Measurements from ENCODE around the gene HMGCLL1.

Gene HMGCLL1

DNA sequence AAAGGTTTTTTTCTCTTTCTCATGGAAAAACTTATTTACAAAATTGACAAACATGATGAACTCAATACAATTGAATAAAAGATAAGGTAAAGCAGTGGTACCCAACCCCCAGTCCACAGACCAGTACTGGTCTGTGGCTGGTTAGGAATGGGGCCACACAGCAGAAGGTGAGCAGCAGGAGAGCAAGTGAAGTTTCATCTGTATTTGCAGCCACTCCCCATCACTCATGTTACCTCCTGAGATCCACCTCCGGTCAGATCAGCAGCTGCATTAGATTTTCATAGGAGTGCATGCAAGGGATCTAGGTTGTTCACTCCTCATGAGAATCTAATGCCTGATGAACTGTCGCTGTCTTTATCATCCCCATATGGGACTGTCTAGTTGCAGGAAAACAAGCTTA lies 47.5 kb downstream of the HMGCLL1 start:
- DNase-seq (ENCODE audit: low read depth in 2 of 2): no peak

DNA sequence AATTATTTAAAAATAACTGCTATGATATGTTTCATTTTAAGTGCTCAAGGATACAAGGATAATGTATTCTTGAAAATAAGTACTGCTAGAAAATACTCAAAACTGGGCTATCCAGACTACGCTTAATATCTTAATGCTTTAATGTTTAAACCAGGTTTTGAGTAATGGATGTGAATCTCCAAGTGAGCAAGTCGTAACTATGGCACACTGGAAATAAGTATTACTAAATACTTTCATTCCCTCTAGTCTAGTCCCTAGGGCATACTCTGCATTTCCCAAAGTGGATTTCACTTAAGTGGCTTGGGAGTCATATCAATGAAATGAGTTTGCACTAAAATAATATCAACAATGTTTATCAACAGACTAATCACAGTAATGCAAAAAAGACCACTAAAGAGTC lies 48.1 kb downstream of the HMGCLL1 start:
- no peak for DNase-seq (ENCODE audit: low read depth in 2 of 2)

DNA sequence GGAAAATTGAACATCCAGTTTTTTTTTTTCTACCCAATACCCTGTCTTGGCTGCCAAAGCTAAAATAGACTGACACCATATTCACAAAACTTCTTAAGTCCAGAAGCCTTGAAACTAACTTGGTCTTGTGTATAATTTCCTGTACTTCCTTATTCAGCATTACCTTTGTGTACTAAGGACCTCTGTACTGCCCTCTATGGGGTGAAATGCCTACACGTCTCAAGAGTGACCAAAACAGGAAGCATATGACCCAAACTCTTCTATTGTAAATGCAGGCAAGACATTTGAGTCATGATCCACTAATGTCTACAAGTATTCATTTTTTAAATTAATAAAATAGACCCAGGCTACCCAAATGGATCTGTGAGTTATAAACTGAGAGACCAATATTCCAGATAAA lies 50.4 kb downstream of the HMGCLL1 start:
- peak in 1 of 2 experiments; percentile 4 for DNase-seq (ENCODE audit: low read depth in 2 of 2)

DNA sequence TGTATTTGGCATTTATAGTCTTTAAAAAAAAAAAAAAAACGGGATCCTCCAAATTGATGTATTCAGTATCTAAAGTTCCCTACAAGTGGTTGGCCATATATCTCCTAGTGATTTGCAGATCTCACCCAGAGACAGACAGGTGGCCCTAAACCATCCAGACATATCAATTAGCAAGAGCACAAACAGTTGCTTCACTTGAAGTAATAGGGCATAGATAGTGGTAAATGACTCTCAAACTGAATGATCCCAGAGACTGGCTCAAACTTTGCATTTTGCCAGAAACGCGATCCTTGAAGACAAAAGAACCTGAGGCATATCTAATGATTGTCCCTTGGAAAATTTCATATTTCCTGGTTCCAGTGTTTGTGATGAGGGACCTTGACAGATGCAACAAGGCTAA lies 54.6 kb downstream of the HMGCLL1 start:
- no peak for DNase-seq (ENCODE audit: low read depth in 2 of 2)

DNA sequence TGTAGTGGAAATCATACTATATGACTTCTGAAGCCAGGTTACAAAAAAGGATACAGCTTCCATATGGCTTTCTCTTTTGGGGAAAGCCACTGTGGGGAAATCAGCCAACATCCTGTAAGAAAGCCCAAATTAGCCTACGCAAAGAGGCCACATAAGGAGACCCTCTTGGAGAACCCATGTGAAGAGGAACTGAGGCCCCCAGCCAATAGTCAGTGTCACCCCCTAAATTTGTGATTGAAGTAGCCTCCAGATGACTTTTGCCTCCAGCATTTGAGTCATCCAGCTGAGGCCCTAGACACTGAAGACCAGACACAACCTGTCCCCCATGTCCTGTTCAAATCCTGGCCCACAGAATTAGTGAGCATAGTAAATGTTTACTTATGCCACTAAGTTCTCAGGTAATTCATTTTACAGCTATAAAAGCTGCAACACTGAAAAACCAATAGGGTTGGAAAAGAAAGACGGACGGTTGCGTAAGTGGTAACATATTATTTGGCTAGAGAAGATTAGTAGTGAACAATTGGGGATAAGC lies 60.4 kb downstream of the HMGCLL1 start:
- no peak for DNase-seq (ENCODE audit: low read depth in 2 of 2)

DNA sequence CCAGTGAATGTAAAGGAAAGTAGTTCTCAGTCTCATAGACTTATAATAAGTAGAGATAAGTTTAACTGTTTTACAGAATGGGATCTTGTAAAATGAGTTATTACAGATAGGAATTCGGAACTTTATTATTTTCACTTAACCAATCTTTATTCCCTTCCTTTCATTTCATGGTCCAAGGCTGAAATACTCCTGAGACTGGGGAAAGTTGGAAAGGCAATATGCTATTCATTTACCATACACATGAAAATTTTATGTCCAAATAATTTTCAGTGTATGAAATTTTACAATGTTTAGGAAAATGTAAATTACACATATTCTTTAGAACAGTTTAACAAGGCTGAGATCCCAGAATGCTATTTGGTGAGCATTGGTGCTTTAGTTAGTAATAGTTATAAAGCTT lies 62.3 kb downstream of the HMGCLL1 start:
- DNase-seq (ENCODE audit: low read depth in 2 of 2): no peak

DNA sequence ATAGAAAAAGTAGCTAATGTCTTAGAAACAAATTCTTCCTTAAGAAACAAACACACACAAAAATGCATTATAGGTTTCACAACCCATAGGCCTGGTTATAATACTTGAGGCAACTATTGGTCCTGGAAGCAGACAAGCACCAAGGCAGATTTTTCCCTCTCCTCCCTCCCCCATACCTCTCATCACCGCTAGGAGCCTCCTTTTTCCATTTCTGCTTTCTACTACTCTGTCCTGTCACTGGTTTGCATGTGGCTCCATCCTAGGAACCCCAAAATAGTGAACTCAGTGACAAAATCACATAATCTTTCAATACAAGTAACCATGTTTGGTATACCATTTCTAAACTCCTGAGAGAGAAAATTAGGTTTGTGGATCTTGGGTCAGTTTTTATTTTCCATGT lies 66.1 kb downstream of the HMGCLL1 start:
- no peak for DNase-seq (ENCODE audit: low read depth in 2 of 2)

DNA sequence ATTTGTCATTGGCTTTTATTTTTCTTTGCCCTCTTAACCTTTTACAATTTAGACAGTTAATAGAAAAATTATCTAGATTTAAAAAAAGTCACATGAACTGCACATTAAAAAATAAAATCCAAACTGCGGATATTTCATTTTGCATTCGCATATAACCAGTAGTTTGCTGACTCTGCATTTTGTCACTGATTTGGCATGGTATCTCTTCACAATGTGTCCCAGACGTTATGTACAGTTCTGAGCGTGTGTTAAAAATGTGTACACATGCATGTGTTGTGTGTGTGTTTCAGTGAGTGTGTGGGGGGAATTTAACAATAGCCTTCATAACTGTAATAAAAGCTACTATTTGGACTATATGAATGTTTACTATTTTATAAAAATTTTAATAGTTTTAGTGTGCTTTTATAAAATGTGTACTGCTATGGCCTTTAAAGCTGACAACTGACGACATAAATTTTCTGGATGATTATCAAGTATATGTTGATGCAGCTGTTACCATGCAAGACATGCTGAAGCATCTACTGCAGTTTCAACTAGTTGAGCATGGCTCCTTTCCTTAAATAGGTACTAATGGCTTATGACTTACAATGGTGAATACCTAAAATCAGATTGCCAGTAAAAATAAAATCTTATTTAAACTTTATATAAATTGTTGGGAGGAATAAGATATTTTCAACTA lies 67.7 kb downstream of the HMGCLL1 start:
- no peak for DNase-seq (ENCODE audit: low read depth in 2 of 2)

DNA sequence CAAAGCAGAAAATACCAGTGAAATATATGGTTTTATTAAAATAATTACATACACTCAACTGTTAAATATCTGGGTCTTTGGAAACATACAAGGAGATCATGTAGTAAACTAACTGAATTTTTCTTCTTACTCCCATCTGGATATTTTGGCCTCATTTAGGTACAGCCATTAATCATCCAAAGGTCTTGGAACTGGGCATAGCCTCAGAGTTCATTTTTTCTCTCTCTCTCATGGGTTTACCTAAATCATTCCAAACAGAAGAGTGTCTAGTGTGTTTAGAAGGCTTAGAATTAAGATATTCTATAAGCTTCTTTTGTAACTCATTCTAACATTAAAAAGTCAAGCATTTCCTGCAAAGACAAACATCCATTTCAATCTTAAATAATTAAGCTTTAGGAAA lies 79.4 kb downstream of the HMGCLL1 start:
- no peak for DNase-seq (ENCODE audit: low read depth in 2 of 2)

DNA sequence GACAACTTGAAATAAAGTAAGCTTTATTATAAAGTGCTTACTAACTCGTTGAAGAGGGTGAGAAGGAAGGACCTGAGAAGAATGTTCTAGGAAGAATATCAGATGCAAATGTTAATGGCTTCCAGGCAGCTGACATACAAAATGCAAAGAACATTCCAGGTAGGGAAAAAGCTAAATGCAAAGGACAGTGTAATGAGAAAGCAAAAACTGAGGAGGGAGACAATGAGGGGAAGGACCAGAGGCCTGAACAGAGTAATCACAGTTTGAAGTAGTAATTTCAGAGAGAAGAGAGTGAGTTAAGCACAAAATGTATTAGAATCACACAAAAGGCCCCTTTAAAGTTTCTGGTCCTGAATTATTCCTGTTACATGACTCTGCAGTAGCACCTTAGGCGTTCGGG lies 81.3 kb downstream of the HMGCLL1 start:
- no peak for DNase-seq (ENCODE audit: low read depth in 2 of 2)

DNA sequence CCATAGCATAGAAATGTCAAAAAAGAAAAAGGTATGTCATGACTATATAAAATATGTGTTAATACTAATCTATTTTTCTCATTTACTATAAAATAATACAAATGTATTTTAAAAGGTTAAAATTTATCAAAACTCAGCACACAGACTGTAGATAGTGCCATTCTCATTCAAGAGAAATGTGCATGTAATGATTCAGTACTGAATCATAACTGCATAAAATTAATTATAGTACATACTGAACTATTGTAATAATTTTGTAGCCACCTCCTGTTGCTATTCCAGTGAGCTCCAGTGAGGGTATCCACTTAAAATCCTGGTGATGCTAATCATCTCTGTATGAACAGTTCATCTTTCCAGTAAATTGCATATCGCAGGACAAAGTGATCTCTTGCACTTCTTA lies 82.8 kb downstream of the HMGCLL1 start:
- DNase-seq (ENCODE audit: low read depth in 2 of 2): no peak

DNA sequence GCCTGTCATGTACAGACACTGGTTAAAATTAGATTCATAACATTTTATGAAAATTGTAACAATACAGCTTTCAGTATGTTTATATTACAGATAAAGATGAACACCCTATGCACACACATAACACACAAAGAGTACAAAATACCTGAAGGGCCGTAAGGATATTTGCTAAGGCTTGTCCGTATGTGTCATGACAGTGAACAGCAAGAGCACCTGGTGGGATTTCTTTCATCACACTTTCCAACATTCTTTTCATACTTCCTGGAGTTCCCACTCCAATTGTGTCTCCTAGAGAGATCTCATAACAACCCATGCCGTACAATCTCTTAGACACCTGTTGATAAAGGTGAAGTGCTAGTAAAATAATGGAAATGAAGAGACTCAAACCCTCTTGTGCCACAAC lies 83.7 kb downstream of the HMGCLL1 start:
- DNase-seq (ENCODE audit: low read depth in 2 of 2): no peak

DNA sequence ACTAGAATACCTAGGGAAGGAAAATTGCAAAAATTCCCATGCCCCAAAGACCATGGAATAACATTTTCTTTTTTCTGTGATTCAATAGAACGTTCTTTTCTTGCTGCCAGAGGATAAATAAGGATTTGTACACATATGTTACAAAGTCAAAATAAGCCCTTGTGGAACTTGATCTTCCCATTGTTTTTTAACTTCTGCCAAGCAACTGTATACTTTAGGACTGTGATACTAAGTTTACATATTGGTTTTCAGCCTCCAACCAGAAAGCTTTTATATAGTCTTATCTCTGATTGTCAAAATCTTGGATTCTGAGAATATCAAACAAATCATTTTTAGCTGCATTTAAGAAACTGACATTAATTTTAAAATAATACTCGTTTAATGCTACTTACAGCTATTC lies 84.6 kb downstream of the HMGCLL1 start:
- DNase-seq (ENCODE audit: low read depth in 2 of 2): no peak

DNA sequence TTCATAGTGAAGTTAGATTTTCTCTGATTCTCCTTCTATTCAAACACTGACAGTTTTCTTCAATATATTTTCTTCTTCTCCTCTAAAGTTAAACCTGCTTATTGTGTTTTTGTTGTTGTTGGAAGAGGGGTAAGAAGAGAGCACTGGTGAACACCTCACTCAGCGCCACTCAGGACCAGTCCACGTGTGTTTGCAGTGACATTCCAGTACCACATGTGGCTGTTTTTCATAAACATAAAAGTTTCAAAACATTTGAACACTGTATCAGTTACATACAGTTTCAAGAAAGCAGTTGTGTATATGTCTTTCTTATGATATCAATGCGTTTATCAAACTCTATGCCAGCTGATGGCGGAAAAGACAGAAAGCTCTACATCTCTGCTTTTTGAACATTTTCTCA lies 86.7 kb downstream of the HMGCLL1 start:
- no peak for DNase-seq (ENCODE audit: low read depth in 2 of 2)

DNA sequence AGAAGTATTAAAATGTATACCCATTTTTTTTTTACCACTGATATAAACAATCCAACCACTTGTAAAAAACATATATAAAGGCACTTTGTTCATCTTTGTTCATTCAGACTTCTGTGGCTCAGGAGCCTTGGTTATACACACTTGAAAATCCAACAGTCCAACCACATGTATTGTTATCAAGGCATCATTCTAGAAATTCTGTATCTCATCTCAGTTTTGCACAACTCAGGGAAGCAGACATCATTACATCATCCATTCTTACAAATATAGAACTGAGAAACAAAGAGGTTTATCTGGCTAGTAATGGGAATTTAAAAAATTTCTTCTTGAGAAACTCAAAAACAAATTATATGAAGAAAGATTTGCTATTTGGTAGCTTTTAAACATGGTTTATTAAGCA lies 88.1 kb downstream of the HMGCLL1 start:
- DNase-seq (ENCODE audit: low read depth in 2 of 2): no peak

DNA sequence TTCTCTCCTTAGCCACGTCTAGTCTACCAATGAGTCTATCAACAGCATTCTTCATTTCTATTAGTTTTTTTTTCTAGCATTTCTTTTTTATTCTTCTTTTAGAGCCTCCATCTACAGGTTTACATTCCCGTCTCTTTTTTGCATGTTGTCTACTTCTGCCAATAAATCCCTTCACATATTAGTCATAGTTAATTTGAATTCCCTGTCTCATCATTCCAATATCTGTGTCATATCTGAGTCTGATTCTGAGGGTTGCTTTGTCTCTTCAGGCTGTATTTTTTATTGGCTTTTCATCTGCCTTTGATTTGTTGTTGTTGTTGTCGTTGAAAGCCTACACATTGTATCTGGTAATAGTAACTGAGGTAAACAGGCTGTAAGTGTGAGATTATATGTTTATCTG lies 104.6 kb downstream of the HMGCLL1 start:
- no peak for DNase-seq (ENCODE audit: low read depth in 2 of 2)

DNA sequence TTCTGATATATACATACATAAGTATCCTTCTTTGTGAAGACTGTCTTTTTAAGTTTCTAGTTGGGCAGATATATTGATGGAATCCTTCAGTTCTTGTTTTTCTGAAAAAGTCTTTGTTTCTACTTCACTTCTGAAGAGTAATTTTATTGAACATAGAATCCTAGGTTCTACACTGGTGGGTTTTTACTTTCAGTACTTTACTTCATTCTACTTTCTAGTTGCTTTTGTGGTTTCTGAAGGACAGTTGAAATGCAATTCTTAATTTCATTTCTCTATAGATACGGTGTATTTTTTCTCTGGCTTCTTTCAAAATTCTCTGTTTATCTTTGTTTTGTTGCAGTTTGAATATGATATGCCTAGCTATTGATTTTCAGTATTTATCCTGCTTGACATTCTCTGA lies 105.3 kb downstream of the HMGCLL1 start:
- DNase-seq (ENCODE audit: low read depth in 2 of 2): no peak

DNA sequence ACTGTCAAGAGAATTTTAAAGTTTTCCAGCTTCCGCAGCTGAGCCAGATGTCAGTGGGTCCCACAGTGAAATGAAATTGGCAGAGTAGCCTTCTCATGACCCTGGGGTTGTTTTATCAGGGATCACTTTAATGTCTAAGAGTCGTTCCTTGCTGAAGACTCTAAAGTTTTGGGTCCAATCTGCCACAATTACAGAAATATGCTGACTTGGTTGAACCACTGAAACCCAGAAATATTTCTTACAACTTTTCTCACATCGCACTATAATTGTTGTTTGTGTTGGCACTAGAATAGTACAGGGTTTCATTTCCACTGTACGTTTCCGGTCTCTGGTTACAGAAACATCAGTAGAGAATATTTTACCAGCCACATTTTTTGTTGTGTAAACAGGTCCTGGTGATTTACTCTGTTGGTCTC lies 109.0 kb downstream of the HMGCLL1 start:
- DNase-seq (ENCODE audit: low read depth in 2 of 2): no peak

DNA sequence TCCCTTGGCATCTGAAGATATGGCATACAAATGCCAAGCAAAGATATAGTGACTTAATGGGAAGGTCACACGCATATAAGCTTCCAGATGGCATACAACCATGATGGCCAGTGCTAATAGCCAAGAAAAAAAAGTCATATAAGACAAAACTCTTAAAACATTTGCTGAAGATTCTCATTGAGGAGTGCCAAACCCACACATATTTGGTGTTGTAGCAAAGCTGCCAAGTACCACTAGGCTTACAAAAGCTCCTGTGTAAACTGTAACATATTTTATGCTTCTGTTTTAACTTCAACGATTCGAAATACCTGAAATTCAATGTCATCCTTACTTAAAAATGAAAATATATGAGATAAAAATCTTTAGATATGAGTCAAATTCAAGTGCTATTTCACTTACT lies 123.0 kb downstream of the HMGCLL1 start:
- no peak for DNase-seq (ENCODE audit: low read depth in 2 of 2)

DNA sequence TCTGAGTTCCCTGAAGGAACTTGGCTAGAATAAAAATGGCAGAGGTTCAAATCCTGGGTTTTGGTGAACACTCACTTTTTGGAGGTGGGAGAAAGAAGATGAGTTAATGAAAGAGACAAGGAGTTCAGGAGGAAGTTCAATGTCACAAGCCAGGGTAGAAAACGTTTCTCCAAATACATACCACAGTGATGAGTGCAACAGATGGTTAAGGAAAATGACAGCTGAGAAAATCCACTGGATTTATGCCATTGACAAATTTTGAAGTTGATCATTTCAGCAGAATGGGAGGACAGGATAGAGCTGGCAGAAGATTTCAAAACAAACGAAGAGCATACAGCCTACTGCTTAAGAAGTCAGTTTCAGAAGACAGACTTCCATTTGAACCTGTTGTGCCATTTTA lies 129.0 kb downstream of the HMGCLL1 start:
- DNase-seq (ENCODE audit: low read depth in 2 of 2): no peak

DNA sequence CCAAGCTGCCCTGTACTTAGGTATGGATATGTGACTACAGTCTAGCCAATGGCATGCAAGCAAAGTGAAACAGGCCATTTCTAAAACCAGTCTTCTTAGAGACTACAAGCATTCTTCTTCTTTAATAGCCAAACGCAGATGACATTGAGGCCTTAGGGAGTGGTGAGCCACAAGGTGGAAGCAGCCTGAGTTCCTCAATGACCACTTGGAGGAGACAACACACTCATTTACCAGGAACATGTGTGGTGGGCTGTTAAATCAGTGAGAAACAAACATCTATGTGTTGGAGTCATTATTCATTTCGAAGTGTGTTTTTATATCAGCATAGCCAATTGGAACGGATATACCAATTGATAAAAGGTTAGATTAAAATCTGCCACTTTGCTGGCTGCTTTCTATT lies 129.8 kb downstream of the HMGCLL1 start:
- DNase-seq (ENCODE audit: low read depth in 2 of 2): no peak

DNA sequence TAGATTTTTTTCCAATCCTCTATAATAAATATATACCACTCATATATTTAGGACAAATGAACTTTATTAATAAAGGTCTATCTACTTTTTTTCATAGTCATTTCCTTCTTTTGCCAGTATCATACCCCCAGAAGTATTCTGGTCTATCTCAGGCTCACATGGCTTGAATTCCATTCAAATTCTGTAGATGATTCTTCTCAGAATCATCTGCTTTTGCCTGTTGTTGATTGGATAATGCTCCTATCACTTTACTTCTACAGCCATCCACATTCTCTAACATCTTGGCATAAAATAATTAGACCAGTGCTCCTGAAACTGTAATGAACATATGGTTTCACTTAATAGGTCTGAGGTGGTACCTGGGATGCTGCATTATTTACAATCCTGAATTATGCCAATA lies 130.5 kb downstream of the HMGCLL1 start:
- DNase-seq (ENCODE audit: low read depth in 2 of 2): peak in 1 of 2 experiments; percentile 17

DNA sequence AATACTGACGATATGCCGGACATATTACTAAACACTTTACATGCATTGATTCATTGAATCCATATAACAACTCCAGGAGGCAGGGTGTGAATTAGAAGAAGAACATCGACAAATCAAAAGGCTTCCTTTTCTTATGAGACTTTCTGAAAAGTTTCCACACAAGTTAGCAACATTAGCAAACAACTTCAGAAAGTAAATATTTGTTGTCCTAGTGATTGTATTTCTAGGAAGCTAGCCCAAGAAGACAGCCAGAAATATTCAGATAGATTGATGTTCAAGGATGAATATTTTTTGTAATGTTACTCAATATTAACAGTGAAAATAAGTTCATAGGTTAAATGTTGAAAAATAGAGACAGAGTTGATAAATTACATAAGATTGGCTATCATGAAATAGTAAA lies 131.1 kb downstream of the HMGCLL1 start:
- DNase-seq (ENCODE audit: low read depth in 2 of 2): no peak

DNA sequence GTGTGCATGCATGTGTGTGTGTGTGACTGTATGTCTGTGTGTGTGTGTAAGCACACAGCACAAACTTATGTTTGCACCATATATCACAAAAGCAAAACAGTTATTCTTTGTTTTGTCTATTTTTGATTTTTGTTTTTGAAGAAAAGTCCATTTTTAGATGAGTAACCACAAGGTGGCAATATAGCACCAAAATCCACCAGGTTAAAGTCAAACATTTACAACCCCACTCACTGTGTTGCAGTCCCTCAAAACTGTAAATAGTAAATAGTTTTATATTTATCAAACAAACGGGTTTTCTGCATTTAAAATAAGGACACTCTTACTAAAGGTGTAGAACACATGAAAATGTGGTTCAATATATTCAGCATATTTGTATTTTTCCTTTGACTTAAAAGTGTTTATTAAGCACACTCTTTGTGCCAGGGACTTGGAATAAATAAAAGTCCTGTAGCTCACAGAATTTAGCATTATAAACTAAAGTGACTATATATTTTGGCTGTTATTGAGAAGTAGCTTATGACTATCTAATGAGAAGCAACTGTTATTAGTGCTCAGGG lies 133.3 kb downstream of the HMGCLL1 start:
- no peak for DNase-seq (ENCODE audit: low read depth in 2 of 2)
